Liver (tissue), 9 donors: ENCODE data around the gene TBCD. TPM values are rescaled to one million over a fixed set of nuclear protein-coding genes. Genes with fewer than 3 reads are reported as not detected.

ENCODE experiments used
- DNase-seq: peaks from one replicate; pipeline ENCODE4 v3.0.0-alpha.2; 2017; ENCODE audit warnings: low spot score
- H3K27ac ChIP-seq, 2 donors: one replicate each; pipeline ENCODE4 v1.7.0; 2013; ENCODE audit warnings: inconsistent platforms in 2 of 2, low read length in 2 of 2, control low read depth in 1 of 2, low read depth in 1 of 2, mild to moderate bottlenecking in 1 of 2
- H3K27me3 ChIP-seq, 4 donors: one replicate each; pipeline versions ENCODE4 v1.6.1 to v1.7.0; 2013; ENCODE audit warnings: low read length in 3 of 4, inconsistent platforms in 1 of 4, mild to moderate bottlenecking in 1 of 4, moderate library complexity in 1 of 4; ENCODE audit not compliant: control insufficient read depth in 4 of 4, insufficient read depth in 4 of 4
- H3K36me3 ChIP-seq, 4 donors: one replicate each; pipeline versions ENCODE4 v1.6.1 to v1.7.0; 2013; ENCODE audit warnings: low read length in 3 of 4, mild to moderate bottlenecking in 3 of 4, low read depth in 1 of 4, moderate library complexity in 1 of 4; ENCODE audit not compliant: control insufficient read depth in 4 of 4, insufficient read depth in 3 of 4
- H3K4me1 ChIP-seq, 4 donors: one replicate each; pipeline versions ENCODE4 v1.6.1 to v1.7.0; 2013; ENCODE audit warnings: low read length in 3 of 4, mild to moderate bottlenecking in 3 of 4, moderate library complexity in 1 of 4; ENCODE audit not compliant: control insufficient read depth in 4 of 4, insufficient read depth in 4 of 4
- H3K4me3 ChIP-seq, 3 donors: one replicate each; pipeline versions ENCODE4 v1.6.1 to v1.7.0; 2013; ENCODE audit warnings: low read length in 3 of 3, control low read depth in 1 of 3, low read depth in 1 of 3, mild to moderate bottlenecking in 1 of 3
- H3K9ac ChIP-seq, 2 donors: one replicate each; pipeline ENCODE4 v1.7.0; 2013; ENCODE audit warnings: low read length in 2 of 2, mild to moderate bottlenecking in 2 of 2, moderate library complexity in 2 of 2, control low read depth in 1 of 2, low read depth in 1 of 2
- H3K9me3 ChIP-seq, 4 donors: one replicate each; pipeline versions ENCODE4 v1.6.1 to v1.7.0; 2013; ENCODE audit warnings: low read length in 3 of 4; ENCODE audit not compliant: control insufficient read depth in 4 of 4
- FOXA1 ChIP-seq: IDR thresholded peaks from 2 replicates; pipeline ENCODE4 v1.6.1; 2016; ENCODE audit warnings: antibody characterized with exemption
- FOXA2 ChIP-seq: IDR thresholded peaks from 2 replicates; pipeline ENCODE4 v1.6.1; 2016; ENCODE audit warnings: antibody characterized with exemption
- GABPA ChIP-seq, 2 donors: IDR thresholded peaks in 1 of 2; conservative IDR thresholded peaks in 1 of 2; 2 replicates each; pipeline ENCODE4 v1.6.1; 2016; ENCODE audit warnings: antibody characterized with exemption in 2 of 2, mild to moderate bottlenecking in 1 of 2, moderate library complexity in 1 of 2
- HNF4A ChIP-seq, 2 donors: conservative IDR thresholded peaks; 2 replicates each; pipeline ENCODE4 v1.6.1; 2016; ENCODE audit warnings: antibody characterized with exemption in 2 of 2, mild to moderate bottlenecking in 2 of 2
- HNF4G ChIP-seq: IDR thresholded peaks from 2 replicates; pipeline ENCODE4 v1.6.1; 2016; ENCODE audit warnings: antibody characterized with exemption
- NR2F2 ChIP-seq: IDR thresholded peaks from 2 replicates; pipeline ENCODE4 v1.6.1; 2016; ENCODE audit warnings: antibody characterized with exemption
- RXRA ChIP-seq, 2 donors: IDR thresholded peaks; 2 replicates each; pipeline ENCODE4 v1.6.1; 2017 to 2018; ENCODE audit warnings: antibody characterized with exemption in 2 of 2, mild to moderate bottlenecking in 1 of 2
- TAF1 ChIP-seq: conservative IDR thresholded peaks from 2 replicates; pipeline ENCODE4 v1.6.1; 2016; ENCODE audit warnings: antibody characterized with exemption, mild to moderate bottlenecking
- YY1 ChIP-seq: IDR thresholded peaks from 2 replicates; pipeline ENCODE4 v1.6.1; 2016; ENCODE audit warnings: antibody characterized with exemption, mild to moderate bottlenecking
- WGBS: extraction: QIAGEN DNeasy Blood & Tissue Kit; methylation state at CpG from one replicate; pipeline ENCODE4 v1.1.7; 2013; 5-methylcytosine and 5-hydroxymethylcytosine counted together
- polyA plus RNA-seq, 2 donors: library from polyadenylated mRNA; stranded (reverse) in 1 of 2; unstranded in 1 of 2; fragments of 200-250 nt in 1 of 2; fragments of >200 nt in 1 of 2; fragmentation: Nextera tagmentation in 1 of 2; extraction: Ambion mirVana in 1 of 2; gene quantifications; one replicate each; pipeline versions ENCODE4 v1.2.1 to v1.2.3, GENCODE V29; 2013 to 2015
- total RNA-seq, 2 donors: library from RNA; depleted of rRNA; stranded (reverse); fragments of >200 nt; gene quantifications; one replicate each; pipeline ENCODE4 v1.2.3, GENCODE V29; 2014
- TF ChIP-seq, protein P1 (sequence below): IDR thresholded peaks from 2 replicates; pipeline ENCODE4 v1.6.1; 2016; ENCODE audit warnings: antibody characterized with exemption
- TF ChIP-seq, protein P2 (sequence below): IDR thresholded peaks from 2 replicates; pipeline ENCODE4 v1.6.1; 2016; ENCODE audit warnings: antibody characterized with exemption
- TF ChIP-seq, protein P3 (sequence below): IDR thresholded peaks from 2 replicates; pipeline ENCODE4 v1.6.1; 2016; ENCODE audit warnings: antibody characterized with exemption
- TF ChIP-seq, protein P4 (sequence below): fragments of 150-350 bp; IDR thresholded peaks from 2 replicates; pipeline ENCODE4 v1.5.1; 2017; ENCODE audit warnings: improper control_type of control experiment, low read depth, low read length; ENCODE audit not compliant: missing input control
- donor health status: healthy.
- donor health status: healthy.
- donor health status: healthy.
- donor health status: healthy.
- donor health status: healthy.

TBCD gene
- total and polyA plus RNA-seq, 4 donors: 29.8 to 42.2 (median 33.0) TPM

DNA sequence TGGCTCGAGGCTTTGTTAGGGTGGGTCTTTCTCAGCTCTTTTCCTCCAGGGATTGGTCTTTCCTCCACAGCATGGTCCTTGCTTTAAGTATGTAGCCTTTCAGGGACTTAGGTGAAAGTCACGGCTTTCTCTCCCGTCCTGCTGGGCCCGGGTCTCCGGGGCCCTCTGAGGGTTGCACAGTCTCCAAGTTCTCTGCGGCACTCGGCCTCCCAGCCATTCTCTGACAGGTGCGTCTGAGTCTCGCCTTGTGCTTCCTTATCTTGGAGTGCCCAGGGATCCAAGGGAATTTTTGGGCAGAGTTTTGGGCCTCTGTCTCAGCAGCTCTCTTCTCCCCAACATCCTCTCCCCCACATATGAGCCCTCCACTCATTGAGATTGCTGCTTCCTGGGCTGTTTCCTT is 51.3 kb downstream of the TBCD start:
- 97% methylated on average over 9 of the region's 9 CpGs for WGBS

DNA sequence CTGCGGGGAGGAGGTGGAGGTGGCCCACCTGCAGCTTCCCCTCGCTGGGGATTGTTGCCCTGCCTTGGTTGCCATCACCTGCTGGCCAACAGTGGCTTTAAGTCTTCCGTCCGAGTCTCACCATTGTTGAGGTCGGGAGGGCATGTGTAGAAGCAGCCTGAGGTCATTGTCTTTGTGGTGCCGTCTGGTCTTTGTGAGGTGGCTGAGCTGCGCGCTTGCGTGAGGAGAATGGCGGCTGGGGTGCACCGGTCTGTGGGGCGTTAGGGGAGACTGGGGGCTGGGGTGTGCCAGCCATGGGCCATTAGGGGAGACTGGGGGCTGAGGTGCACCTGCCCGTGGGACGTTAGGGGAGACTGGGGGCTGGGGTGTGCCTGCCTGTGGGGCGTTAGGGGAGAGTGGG is 51.7 kb downstream of the TBCD start:
- 97% methylated on average over 15 of the region's 15 CpGs for WGBS
- H3K36me3 ChIP-seq: peaks cover 0 to 11% (median 3%) of the 10 kb centered on the region in 4 donors
- no peaks in the 10 kb centered on the region for H3K9me3 ChIP-seq
- no peak overlapping the region for H3K27ac ChIP-seq
- TF ChIP-seq HNF4A (conservative IDR thresholded peaks at IDR 0.05): no peak
- no peak for TF ChIP-seq TAF1
- no peaks in the 10 kb centered on the region for H3K27me3 ChIP-seq
- H3K4me3 ChIP-seq: no peak overlapping the region
- no peak overlapping the region for H3K9ac ChIP-seq
- H3K4me1 ChIP-seq: no peaks in the 10 kb centered on the region
- no peak for DNase-seq

More for the DNA sequence above, 51.3 kb downstream of the TBCD start:
- DNase-seq: no peak
- no peak overlapping the region for H3K9ac ChIP-seq
- no peak overlapping the region for H3K27ac ChIP-seq
- no peak overlapping the region for H3K4me3 ChIP-seq
- H3K27me3 ChIP-seq: no peaks in the 10 kb centered on the region
- no peak for TF ChIP-seq FOXA1
- no peak for TF ChIP-seq TAF1
- no peak for TF ChIP-seq RXRA (IDR thresholded peaks at IDR 0.05)
- TF ChIP-seq, protein P1, sequence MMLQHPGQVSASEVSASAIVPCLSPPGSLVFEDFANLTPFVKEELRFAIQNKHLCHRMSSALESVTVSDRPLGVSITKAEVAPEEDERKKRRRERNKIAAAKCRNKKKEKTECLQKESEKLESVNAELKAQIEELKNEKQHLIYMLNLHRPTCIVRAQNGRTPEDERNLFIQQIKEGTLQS: no peak
- TF ChIP-seq, protein P2, sequence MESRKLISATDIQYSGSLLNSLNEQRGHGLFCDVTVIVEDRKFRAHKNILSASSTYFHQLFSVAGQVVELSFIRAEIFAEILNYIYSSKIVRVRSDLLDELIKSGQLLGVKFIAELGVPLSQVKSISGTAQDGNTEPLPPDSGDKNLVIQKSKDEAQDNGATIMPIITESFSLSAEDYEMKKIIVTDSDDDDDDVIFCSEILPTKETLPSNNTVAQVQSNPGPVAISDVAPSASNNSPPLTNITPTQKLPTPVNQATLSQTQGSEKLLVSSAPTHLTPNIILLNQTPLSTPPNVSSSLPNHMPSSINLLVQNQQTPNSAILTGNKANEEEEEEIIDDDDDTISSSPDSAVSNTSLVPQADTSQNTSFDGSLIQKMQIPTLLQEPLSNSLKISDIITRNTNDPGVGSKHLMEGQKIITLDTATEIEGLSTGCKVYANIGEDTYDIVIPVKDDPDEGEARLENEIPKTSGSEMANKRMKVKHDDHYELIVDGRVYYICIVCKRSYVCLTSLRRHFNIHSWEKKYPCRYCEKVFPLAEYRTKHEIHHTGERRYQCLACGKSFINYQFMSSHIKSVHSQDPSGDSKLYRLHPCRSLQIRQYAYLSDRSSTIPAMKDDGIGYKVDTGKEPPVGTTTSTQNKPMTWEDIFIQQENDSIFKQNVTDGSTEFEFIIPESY: no peak
- no peak for TF ChIP-seq NR2F2
- TF ChIP-seq HNF4G: no peak
- TF ChIP-seq FOXA2: no peak
- TF ChIP-seq, protein P3, sequence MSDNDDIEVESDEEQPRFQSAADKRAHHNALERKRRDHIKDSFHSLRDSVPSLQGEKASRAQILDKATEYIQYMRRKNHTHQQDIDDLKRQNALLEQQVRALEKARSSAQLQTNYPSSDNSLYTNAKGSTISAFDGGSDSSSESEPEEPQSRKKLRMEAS: no peak
- TF ChIP-seq, protein P4, sequence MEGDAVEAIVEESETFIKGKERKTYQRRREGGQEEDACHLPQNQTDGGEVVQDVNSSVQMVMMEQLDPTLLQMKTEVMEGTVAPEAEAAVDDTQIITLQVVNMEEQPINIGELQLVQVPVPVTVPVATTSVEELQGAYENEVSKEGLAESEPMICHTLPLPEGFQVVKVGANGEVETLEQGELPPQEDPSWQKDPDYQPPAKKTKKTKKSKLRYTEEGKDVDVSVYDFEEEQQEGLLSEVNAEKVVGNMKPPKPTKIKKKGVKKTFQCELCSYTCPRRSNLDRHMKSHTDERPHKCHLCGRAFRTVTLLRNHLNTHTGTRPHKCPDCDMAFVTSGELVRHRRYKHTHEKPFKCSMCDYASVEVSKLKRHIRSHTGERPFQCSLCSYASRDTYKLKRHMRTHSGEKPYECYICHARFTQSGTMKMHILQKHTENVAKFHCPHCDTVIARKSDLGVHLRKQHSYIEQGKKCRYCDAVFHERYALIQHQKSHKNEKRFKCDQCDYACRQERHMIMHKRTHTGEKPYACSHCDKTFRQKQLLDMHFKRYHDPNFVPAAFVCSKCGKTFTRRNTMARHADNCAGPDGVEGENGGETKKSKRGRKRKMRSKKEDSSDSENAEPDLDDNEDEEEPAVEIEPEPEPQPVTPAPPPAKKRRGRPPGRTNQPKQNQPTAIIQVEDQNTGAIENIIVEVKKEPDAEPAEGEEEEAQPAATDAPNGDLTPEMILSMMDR: no peak
- no peak for TF ChIP-seq YY1
- no peaks in the 10 kb centered on the region for H3K9me3 ChIP-seq
- no peaks in the 10 kb centered on the region for H3K4me1 ChIP-seq
- H3K36me3 ChIP-seq: peaks cover 0 to 11% (median 3%) of the 10 kb centered on the region in 4 donors

DNA sequence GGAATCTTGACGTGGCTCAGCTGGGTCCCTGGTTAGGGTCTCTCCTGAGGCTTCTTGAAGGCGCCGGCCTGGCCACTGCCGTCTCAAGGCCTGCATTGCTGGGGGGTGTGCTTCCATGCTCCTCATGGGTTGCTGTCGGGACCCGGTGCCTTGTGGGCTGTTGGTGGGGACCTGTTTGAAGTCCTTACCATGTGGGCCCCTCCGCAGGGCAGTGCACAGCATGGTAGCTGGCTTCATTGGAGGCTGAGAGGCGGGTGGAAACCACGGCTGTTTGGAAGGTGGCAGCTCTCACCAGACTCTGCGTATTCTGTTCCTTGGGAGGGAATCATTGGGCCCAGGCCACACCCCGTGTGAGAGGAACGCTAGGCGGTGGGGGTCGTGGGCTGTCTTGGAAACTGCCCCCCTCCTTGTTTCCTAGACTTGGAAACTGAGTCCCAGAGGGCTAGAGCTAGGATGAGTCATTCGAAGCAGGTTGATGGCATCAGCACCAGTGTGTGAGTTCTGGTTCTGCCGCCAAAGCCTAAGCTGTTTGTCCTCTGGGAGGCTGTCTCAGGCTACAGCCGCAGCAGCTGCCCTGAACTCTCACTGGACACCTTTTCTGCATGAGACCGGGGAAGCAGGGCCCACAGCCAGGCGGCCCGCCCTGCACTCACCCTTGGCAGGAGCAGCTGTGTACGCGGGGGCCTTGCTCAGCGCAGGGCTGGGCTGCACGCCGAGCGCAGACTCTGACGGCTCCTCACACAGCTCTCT is 52.8 kb downstream of the TBCD start:
- WGBS: 96% methylated on average over 27 of the region's 27 CpGs
- H3K9ac ChIP-seq: no peak overlapping the region
- no peak overlapping the region for H3K27ac ChIP-seq
- H3K4me3 ChIP-seq: no peak overlapping the region
- H3K36me3 ChIP-seq: peaks cover 0 to 13% (median 3%) of the 10 kb centered on the region in 4 donors
- no peak for TF ChIP-seq GABPA (IDR thresholded peaks at IDR 0.05 in 1 of 2, conservative IDR thresholded peaks at IDR 0.05 in 1 of 2)
- TF ChIP-seq, protein P3: no peak
- DNase-seq: no peak
- no peaks in the 10 kb centered on the region for H3K4me1 ChIP-seq
- H3K9me3 ChIP-seq: no peaks in the 10 kb centered on the region
- no peaks in the 10 kb centered on the region for H3K27me3 ChIP-seq
